ENCODE data around the gene PLA2G4F. TPM values are rescaled to one million over a fixed set of nuclear protein-coding genes. Genes with fewer than 3 reads are reported as not detected.

The PLA2G4F gene
- total RNA-seq, 4 donors from 2014 or later: 7.4 to 45.2 (median 36.6) TPM

DNA sequence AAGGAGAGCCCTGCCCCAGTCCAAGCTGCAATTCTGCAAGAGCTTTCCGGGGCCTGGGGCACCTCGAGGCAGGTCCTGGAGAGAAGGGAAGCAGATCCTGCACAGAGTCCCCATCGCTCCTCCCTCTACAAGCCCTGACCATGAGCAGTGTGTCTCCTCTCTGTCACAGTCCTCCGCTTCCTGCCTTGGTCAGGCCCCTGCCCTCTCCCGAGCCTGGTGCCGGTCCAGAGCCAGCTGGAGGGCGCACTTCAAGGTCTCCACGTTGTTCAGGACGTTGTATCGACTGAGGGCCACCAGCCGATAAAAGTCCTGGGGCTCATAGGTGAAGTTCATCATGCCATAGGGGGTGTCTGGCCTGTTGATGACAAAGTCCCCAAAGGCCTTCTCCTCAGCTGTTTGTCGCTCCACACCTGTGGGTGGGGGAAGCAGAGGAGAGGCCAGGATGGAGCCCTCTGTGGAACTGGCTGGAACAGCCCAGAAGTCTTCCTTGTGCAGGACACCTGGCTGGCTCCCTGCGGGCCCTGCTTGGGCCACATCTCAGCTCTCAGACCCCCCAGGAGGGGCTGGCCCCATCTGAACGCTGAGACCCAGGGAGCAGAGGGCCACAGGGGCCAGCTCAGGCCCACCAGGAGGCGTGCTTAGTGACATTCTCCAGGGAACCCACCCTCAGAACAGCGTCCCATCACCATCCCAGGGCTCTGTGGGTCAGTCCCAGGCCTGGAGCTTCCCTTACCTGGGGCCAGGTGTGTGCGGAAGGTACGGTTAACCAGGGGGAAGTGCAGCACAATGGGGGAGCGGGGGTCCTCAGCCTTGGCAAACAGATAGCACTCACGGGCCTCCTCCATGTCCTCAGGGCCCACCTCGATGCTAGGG, 14.4 kb downstream of the PLA2G4F start:
- TF ChIP-seq, protein P1, sequence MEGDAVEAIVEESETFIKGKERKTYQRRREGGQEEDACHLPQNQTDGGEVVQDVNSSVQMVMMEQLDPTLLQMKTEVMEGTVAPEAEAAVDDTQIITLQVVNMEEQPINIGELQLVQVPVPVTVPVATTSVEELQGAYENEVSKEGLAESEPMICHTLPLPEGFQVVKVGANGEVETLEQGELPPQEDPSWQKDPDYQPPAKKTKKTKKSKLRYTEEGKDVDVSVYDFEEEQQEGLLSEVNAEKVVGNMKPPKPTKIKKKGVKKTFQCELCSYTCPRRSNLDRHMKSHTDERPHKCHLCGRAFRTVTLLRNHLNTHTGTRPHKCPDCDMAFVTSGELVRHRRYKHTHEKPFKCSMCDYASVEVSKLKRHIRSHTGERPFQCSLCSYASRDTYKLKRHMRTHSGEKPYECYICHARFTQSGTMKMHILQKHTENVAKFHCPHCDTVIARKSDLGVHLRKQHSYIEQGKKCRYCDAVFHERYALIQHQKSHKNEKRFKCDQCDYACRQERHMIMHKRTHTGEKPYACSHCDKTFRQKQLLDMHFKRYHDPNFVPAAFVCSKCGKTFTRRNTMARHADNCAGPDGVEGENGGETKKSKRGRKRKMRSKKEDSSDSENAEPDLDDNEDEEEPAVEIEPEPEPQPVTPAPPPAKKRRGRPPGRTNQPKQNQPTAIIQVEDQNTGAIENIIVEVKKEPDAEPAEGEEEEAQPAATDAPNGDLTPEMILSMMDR (IDR thresholded peaks at IDR 0.05): no peak
- no peak for TF ChIP-seq POLR2A (IDR thresholded peaks at IDR 0.05)
- no peak overlapping the region for H3K27ac ChIP-seq
- H3K4me1 ChIP-seq: peaks cover 0 to 13% (median 4%) of the 10 kb centered on the region in 4 donors
- no peak overlapping the region for H3K4me3 ChIP-seq
- no peaks in the 10 kb centered on the region for H3K36me3 ChIP-seq
- no peaks in the 10 kb centered on the region for H3K27me3 ChIP-seq
- peak in 2 of 3 donors; percentile 21 to 41 for DNase-seq
- H3K9me3 ChIP-seq: peaks cover 0 to 9% (median 0%) of the 10 kb centered on the region in 4 donors

DNA sequence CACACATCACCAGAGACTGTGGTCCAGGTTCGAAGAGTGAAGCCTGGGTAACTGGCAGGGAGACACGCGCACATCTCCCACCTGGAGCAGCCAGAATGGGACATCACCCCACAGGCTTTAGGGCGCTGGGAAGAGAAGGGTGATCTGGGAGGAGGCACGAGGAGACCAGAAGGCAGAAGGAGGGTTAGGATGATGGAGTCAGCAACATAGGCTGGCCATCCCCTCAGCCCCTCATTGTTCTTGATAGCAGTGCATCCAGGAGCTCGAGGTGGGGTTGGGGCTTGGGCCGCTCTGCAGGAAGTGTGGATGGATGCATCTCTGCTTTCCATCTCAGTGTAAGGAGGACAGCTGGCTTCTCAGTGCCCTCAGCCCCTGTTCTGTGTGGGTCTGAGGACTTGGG, 15.2 kb downstream of the PLA2G4F start:
- Histone ChIP-seq H3K27me3 (no peaks in the 10 kb centered on the region), H3K4me1 (peaks cover 0 to 13% (median 4%) of the 10 kb centered on the region in 4 donors), H3K27ac (no peak overlapping the region), H3K4me3 (no peak overlapping the region), H3K36me3 (no peaks in the 10 kb centered on the region), H3K9me3 (peaks cover 0 to 9% (median 0%) of the 10 kb centered on the region in 4 donors)
- TF ChIP-seq, protein P1 (IDR thresholded peaks at IDR 0.05): no peak
- no peak for TF ChIP-seq POLR2A (IDR thresholded peaks at IDR 0.05)
- DNase-seq: no peak

DNA sequence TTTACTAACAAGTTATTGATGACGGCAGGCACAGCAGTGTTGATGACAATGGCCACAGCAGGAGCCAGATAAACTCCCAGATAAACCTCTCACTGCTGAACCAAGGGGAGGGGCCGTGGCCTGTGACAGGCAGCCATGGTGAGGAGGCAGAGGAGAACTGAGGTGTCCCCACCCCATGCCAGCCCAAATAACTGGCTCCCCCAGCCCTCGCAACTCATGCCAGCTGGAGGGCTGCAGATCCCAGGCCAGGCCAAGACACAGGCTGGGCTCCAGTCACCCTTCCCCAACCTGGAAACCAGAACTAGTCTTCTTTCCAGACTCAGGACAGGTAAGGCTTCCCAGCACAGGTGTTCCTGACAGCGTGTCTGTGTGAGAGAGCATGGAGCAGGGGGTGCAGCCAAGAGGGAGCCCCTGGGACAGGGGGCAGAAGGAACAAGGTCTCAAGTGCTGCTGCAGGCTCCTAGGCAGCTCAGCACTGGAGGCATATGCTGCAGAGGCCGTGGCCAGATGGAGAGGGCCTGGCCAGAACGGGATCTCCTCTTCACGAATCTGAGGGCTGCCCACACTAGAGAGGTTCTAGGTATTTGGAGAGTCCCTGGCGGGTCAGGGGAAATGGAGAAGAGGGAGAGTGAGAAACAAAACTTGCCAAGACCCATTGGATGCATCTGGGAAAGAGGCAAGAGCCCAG, 15.9 kb downstream of the PLA2G4F start:
- peak in 2 of 3 donors; percentile 29 to 46 for DNase-seq
- peaks cover 0 to 9% (median 0%) of the 10 kb centered on the region in 4 donors for H3K9me3 ChIP-seq
- no peaks in the 10 kb centered on the region for H3K27me3 ChIP-seq
- no peak for TF ChIP-seq POLR2A (IDR thresholded peaks at IDR 0.05)
- TF ChIP-seq, protein P1 (IDR thresholded peaks at IDR 0.05): no peak
- H3K27ac ChIP-seq: peak overlapping the region in 1 of 4 donors; percentile 80
- H3K4me3 ChIP-seq: no peak overlapping the region
- peaks cover 0 to 13% (median 4%) of the 10 kb centered on the region in 4 donors for H3K4me1 ChIP-seq
- no peaks in the 10 kb centered on the region for H3K36me3 ChIP-seq

DNA sequence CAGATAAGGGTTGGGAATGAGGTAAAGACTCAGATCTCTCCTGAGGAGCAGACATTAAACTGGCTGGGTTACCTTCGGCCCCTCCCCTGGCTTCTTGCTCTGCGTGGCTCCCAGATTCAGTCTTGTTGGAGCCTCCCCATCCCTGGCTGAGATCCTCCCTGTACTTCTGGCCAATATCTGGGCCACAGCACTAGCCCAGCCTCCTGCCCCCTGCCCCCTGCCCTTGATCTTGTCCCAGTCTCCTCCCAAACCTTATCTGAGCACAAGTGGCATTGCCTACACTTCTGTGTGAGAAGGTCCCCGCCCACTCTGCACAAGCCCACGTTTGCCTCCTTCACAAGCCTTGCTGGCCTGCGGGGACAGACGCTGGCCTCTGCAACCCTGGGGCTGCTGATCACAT, 16.8 kb downstream of the PLA2G4F start:
- H3K27ac ChIP-seq: peak overlapping the region in 3 of 4 donors; percentile 59 to 87 (median 80)
- peak in 2 of 3 donors; percentile 62 to 70 for DNase-seq

DNA sequence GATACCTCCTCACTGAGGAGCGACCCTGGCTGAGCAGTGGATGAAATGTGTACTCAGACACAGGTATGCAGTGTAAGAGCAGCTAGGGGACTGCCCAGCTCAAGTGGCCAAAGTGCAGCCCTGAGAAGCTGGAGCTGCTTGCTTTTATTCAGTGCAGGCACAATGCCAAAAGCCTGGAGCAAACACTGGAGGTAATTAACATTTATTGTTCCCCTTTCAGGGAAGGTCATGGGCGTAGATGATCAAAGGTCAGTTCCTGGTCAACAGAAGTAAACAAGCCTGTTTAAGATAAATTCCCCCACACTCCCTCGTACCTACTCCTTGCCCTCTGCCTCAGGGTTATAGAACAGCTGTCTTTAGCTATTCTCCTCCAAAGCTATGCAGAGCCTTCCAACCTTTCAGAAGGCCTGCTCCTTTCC, 17.5 kb downstream of the PLA2G4F start:
- DNase-seq: peak in 2 of 3 donors; percentile 70 to 88
- H3K4me1 ChIP-seq: peaks cover 0 to 13% (median 4%) of the 10 kb centered on the region in 4 donors

More for the DNA sequence above, 16.8 kb downstream of the PLA2G4F start:
- Histone ChIP-seq H3K27me3 (no peaks in the 10 kb centered on the region), H3K9me3 (peaks cover 0 to 9% (median 0%) of the 10 kb centered on the region in 4 donors), H3K4me1 (peaks cover 0 to 13% (median 4%) of the 10 kb centered on the region in 4 donors), H3K4me3 (no peak overlapping the region), H3K36me3 (no peaks in the 10 kb centered on the region)
- TF ChIP-seq, protein P1 (IDR thresholded peaks at IDR 0.05): no peak
- peak in 1 of 2 donors; percentile 2 for TF ChIP-seq POLR2A (IDR thresholded peaks at IDR 0.05)

More for the DNA sequence above, 17.5 kb downstream of the PLA2G4F start:
- TF ChIP-seq, protein P1 (IDR thresholded peaks at IDR 0.05): peak in 2 of 6 experiments; percentile 13 to 29
- peak in 1 of 2 donors; percentile 17 for TF ChIP-seq POLR2A (IDR thresholded peaks at IDR 0.05)
- Histone ChIP-seq H3K4me3 (no peak overlapping the region), H3K36me3 (no peaks in the 10 kb centered on the region), H3K27me3 (no peaks in the 10 kb centered on the region), H3K9me3 (peaks cover 0 to 9% (median 0%) of the 10 kb centered on the region in 4 donors), H3K27ac (peak overlapping the region in 3 of 4 donors; percentile 59 to 87 (median 80))
